Transverse colon (tissue), 4 donors: Measurements from ENCODE around the gene LMOD2. TPM values are rescaled to one million over a fixed set of nuclear protein-coding genes. Genes with fewer than 3 reads are reported as not detected.

Source experiments
- DNase-seq: peaks from one replicate; pipeline ENCODE4 v3.0.0-alpha.2; 2019
- H3K27ac ChIP-seq, 4 donors: fragments of 200-600 bp; sonication (generic); 2 replicates each; pipeline ENCODE4 v1.5.1; 2016 to 2018; ENCODE audit warnings: inconsistent platforms in 4 of 4
- H3K27me3 ChIP-seq: fragments of 200-600 bp; sonication (generic); 2 replicates; pipeline ENCODE4 v1.5.1; 2017; ENCODE audit warnings: inconsistent platforms
- H3K36me3 ChIP-seq, 4 donors: fragments of 200-600 bp; sonication (generic); 2 replicates each; pipeline ENCODE4 v1.5.1; 2017 to 2019; ENCODE audit warnings: inconsistent platforms in 4 of 4
- H3K4me1 ChIP-seq, 4 donors: fragments of 200-600 bp; sonication (generic); 2 replicates each; pipeline ENCODE4 v1.5.1; 2017 to 2020; ENCODE audit warnings: inconsistent platforms in 4 of 4
- H3K4me3 ChIP-seq, 4 donors: fragments of 200-600 bp; sonication (generic); 1 replicate in 1 of 4; 2 replicates in 3 of 4; pipeline versions ENCODE4 v1.5.1 to v1.6.1; 2017 to 2019; ENCODE audit warnings: inconsistent platforms in 4 of 4
- H3K9me3 ChIP-seq, 2 donors: fragments of 200-600 bp; sonication (generic); 2 replicates each; pipeline ENCODE4 v1.5.1; 2017 to 2019; ENCODE audit warnings: inconsistent platforms in 2 of 2
- EP300 ChIP-seq: sonication (generic); formaldehyde crosslinking; IDR thresholded peaks from one replicate; pipeline ENCODE4 v1.6.1; 2017; ENCODE audit warnings: antibody characterized with exemption, low read depth
- POLR2A ChIP-seq: fragments of 450-650 bp; IDR thresholded peaks from one replicate; pipeline ENCODE4 v1.6.1; 2016; ENCODE audit warnings: antibody characterized with exemption, mild to moderate bottlenecking, moderate library complexity
- POLR2AphosphoS5 ChIP-seq, 3 donors: sonication (generic); formaldehyde crosslinking; IDR thresholded peaks; one replicate each; pipeline ENCODE4 v1.6.1; 2016; ENCODE audit warnings: antibody characterized with exemption in 3 of 3
- WGBS, 2 donors: methylation state at CpG; one replicate each; pipeline ENCODE4 v1.1.5; 2018; ENCODE audit warnings: low coverage in 1 of 2; 5-methylcytosine and 5-hydroxymethylcytosine counted together
- in situ Hi-C, 4 donors: fragments of 200-750 bp; cut with MboI; loops; one replicate each; pipeline versions ENCODE4 v1.15.0 to v1.15.1; 2017; ENCODE audit warnings: low sequenced_read_pairs in 3 of 4, low pct_ligation_motif_present in 1 of 4, low pct_unique_long_range_greater_than_20kb in 1 of 4
- intact Hi-C: fragments of 100-400 bp; cut with DNase I; formaldehyde crosslinking; loops from one replicate; pipeline ENCODE4 v1.15.1; 2023; ENCODE audit warnings: low total_unique reads
- total RNA-seq, 4 donors: library from RNA; depleted of rRNA; stranded (reverse); fragments of >200 nt; gene quantifications; one replicate each; pipeline ENCODE4 v1.1.0, GENCODE V29; 2016
- TF ChIP-seq, protein P1 (sequence below), 5 experiments: fragments of 200-600 bp in 3 of 5; fragments of 450-650 bp in 2 of 5; sonication (generic) in 3 of 5; IDR thresholded peaks; 1 replicate in 2 of 5; 2 replicates in 3 of 5; pipeline ENCODE4 v1.5.1; 2016 to 2017; ENCODE audit warnings: antibody characterized with exemption in 5 of 5, inconsistent platforms in 3 of 5, mild to moderate bottlenecking in 2 of 5, moderate library complexity in 1 of 5

LMOD2 gene
- total RNA-seq, 4 donors from 2014 or later = 0.41 TPM; not detected in 3

DNA sequence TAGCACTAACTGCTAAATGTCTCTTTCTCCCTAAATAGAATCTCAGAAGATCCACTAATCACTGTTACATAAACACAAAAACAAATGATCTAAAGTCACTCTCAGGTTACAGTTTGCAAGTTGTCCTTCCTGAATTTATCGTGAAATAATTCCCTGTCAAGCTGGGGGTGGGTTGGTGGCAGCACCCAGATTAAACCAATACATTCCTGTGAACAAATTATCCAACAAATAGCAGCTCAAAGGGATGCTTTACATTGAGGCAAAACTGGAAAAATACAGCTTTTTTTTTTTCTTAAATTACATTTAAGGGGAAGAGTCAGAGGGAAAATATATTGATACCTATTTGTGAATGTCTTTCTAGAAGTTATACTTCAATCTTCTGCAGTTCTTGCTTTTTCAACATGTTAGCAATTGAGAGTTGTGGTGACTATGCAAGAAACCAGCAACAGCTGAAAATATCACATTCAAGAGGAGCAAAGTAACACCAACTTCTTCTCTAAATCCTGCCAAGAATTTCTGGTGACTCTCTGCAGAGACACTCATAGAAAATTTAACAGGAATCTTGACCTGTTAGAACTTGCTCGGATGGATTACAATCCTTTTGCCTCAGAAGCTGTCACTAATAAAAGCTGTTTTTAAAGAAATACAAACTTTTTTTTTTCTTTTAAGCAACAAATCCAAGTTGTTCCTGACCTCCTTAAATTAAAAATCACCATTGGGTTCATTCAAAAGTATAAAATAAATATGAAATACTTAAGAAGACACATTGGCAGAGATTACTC, 18.9 kb downstream of the LMOD2 start:
- DNase-seq = no peak

DNA sequence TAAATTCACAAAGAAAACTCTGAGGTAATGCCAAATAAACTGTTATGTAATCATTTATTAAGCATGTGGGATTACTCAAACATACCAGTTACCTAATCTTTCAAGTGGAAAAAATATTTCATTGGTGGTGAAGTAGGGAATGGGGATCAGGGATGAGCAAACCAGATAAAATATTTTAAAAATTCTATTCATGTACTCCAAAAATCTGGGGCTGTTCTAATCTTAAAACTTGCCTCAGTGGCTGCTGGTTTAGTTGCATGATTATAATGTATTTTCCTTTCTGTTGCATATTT, 19.5 kb downstream of the LMOD2 start:
- intact Hi-C loops (no loop called here), in situ Hi-C loops (loop anchor here in 3 of 4 donors (25.0 kb wide), 2 partner anchors 112 to 187 kb away; no protein-coding TSS in a partner anchor)
- Histone ChIP-seq H3K4me1 (no peaks in the 10 kb centered on the region), H3K4me3 (no peak overlapping the region), H3K27ac (no peak overlapping the region), H3K36me3 (peaks cover 0 to 2% (median 0%) of the 10 kb centered on the region in 4 donors), H3K27me3 (no peaks in the 10 kb centered on the region), H3K9me3 (no peaks in the 10 kb centered on the region)
- no peak for TF ChIP-seq POLR2A
- peak in 2 of 3 donors; percentile 7 to 46 for TF ChIP-seq POLR2AphosphoS5 (IDR thresholded peaks at IDR 0.05)
- TF ChIP-seq, protein P1, sequence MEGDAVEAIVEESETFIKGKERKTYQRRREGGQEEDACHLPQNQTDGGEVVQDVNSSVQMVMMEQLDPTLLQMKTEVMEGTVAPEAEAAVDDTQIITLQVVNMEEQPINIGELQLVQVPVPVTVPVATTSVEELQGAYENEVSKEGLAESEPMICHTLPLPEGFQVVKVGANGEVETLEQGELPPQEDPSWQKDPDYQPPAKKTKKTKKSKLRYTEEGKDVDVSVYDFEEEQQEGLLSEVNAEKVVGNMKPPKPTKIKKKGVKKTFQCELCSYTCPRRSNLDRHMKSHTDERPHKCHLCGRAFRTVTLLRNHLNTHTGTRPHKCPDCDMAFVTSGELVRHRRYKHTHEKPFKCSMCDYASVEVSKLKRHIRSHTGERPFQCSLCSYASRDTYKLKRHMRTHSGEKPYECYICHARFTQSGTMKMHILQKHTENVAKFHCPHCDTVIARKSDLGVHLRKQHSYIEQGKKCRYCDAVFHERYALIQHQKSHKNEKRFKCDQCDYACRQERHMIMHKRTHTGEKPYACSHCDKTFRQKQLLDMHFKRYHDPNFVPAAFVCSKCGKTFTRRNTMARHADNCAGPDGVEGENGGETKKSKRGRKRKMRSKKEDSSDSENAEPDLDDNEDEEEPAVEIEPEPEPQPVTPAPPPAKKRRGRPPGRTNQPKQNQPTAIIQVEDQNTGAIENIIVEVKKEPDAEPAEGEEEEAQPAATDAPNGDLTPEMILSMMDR (IDR thresholded peaks at IDR 0.05) = no peak
- DNase-seq = no peak

More for the DNA sequence above, 18.9 kb downstream of the LMOD2 start:
- Histone ChIP-seq H3K4me3 (no peak overlapping the region), H3K27me3 (no peaks in the 10 kb centered on the region), H3K4me1 (no peaks in the 10 kb centered on the region), H3K9me3 (no peaks in the 10 kb centered on the region), H3K27ac (no peak overlapping the region), H3K36me3 (no peaks in the 10 kb centered on the region)
- in situ Hi-C loops = loop anchor here in 3 of 4 donors (25.0 kb wide), 2 partner anchors 113 to 188 kb away; no protein-coding TSS in a partner anchor
- 62 to 69% methylated on average over 2 of the region's 2 CpGs for WGBS, 2 donors
- TF ChIP-seq POLR2AphosphoS5 (IDR thresholded peaks at IDR 0.05) (no peak), POLR2A (no peak)
- intact Hi-C loops = no loop called here

DNA sequence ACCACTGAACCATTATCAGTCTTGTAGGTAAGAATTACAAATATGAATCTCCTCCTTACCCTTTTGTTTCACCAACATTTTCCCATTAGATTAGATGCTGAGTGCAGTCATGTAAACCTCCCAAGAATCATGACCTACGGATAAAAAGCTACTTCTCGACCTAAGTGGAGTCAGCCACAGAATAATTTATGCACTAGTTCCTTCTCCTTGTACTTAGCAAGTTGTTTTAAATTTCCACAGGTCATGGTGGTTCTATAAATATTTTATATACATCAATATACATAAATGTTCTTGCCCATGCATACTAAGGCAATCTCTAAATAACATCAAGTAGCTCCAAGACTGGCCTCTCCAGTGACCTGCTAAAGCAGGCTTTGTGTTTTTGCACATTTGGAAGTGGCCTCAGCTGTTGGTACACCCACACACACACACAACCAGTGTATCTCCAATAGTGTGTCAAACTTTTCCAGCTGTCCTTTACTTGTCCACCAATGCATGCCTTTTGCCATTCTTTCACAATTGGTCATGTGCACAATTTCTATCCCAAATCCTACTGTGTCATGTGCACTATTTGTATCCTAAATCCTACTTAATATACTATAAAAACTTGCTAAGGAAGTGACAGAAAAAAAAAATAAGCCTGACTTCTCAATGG, 21.5 kb downstream of the LMOD2 start:
- no peak overlapping the region for H3K4me3 ChIP-seq
- no peak overlapping the region for H3K27ac ChIP-seq
- intact Hi-C loops (no loop called here), in situ Hi-C loops (loop anchor here in 3 of 4 donors (25.0 kb wide), 2 partner anchors 110 to 185 kb away; no protein-coding TSS in a partner anchor)
- H3K9me3 ChIP-seq = no peaks in the 10 kb centered on the region
- no peaks in the 10 kb centered on the region for H3K4me1 ChIP-seq
- H3K27me3 ChIP-seq = no peaks in the 10 kb centered on the region
- H3K36me3 ChIP-seq = peaks cover 0 to 10% (median 2%) of the 10 kb centered on the region in 4 donors
- TF ChIP-seq POLR2A = no peak
- TF ChIP-seq EP300 = no peak
- TF ChIP-seq POLR2AphosphoS5 (IDR thresholded peaks at IDR 0.05) = no peak
- TF ChIP-seq, protein P1 (IDR thresholded peaks at IDR 0.05) = no peak
- WGBS, 2 donors = 78 to 83% methylated on average over 2 of the region's 2 CpGs
- DNase-seq = no peak

DNA sequence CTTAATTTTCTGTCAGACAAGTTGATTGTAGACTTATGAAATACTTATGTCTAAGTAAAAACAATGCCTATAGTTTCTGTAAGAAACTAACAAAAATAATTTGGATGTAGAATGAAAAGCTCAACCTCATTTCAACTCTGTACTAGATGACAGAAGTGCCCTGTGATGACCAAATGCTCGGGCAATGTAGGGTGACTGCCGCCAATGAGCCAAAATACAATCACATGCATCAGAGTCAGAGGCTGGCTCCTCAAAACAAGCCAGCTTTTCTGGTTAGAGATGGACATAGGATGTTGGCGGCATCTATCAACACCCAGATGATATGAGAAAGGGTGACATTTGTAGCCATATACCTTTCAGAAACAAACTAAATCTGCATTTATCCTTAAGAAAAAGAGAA, 23.9 kb downstream of the LMOD2 start:
- DNase-seq = no peak
- Histone ChIP-seq H3K4me3 (no peak overlapping the region), H3K9me3 (no peaks in the 10 kb centered on the region), H3K36me3 (peaks cover 0 to 10% (median 3%) of the 10 kb centered on the region in 4 donors), H3K4me1 (no peaks in the 10 kb centered on the region), H3K27me3 (no peaks in the 10 kb centered on the region), H3K27ac (no peak overlapping the region)
- intact Hi-C loops = loop anchor here (10.0 kb wide), 1 partner anchor 185 kb away; no protein-coding TSS in a partner anchor
- TF ChIP-seq EP300 = no peak
- TF ChIP-seq, protein P1 (IDR thresholded peaks at IDR 0.05) = no peak
- no peak for TF ChIP-seq POLR2A
- TF ChIP-seq POLR2AphosphoS5 (IDR thresholded peaks at IDR 0.05) = no peak
- in situ Hi-C loops = loop anchor here (10.0 to 25.0 kb wide), 3 partner anchors 108 to 185 kb away; no protein-coding TSS in a partner anchor
- 97 to 100% methylated on average over 3 of the region's 3 CpGs for WGBS, 2 donors
